SW 1271 (cell line): Measurements from ENCODE around the gene SHISAL2A.

Source experiments
- DNase-seq, 2 experiments: peaks; one replicate each; lab custom pipeline; 2025; lab: John Stamatoyannopoulos, UW

The SHISAL2A gene

GRCh38 chr1:52621950-52622349 lies 11.0 kb upstream of the SHISAL2A start:
- no peak for DNase-seq

DNA sequence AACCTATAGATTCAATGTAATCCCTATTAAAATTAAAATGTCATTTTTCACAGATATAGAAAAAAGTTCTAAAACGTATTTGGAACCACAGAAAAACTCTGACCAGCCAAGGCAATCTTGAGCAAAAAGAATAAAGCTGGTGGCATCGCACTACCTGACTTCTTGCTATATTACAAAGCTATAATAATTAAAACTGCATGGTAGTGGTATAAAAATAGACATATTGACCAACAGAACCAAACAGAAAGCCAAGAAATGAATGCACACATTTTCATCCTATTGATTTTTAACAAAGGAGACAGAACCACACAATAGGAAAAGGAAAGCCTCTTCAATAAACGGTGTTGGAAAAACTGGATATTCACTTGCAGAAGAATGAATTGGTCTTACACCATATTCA lies 9.2 kb upstream of the SHISAL2A start:
- DNase-seq: no peak

- no peak for DNase-seq
Measured at GRCh38 chr1:52627028-52627427, 5.9 kb upstream of the SHISAL2A start.

DNA sequence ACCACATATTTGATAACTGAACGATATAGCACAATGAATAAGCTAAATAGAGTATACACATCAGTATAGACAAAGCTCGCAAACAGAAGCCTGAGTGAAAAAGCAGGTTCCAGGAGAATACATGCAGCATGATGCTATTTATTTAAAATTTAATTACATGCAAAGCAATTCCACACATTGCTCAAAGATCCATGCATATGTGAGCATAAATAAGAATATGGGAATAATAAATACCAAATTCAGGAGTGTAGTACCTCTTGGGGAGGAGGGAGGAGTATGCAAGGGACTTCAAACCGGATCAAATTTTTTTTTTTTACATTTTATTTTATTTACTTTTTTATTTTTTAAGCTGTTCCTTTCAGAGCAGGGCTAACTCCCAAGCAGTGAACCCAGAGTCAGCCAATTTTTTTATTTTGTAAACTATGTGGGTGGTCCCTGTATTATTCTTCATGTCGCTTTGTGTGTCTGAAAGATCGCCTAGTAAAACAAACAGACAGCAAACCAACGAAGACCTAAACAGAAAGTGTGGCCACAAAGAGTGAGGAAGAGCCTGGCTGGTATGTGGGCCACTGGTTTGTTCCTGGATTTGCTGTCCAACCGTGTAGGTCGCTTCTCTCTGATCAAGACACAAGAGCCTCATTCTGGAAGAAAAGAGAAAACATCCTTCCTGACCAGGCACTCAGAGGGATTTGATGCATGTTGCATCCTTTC lies 4.2 kb upstream of the SHISAL2A start:
- no peak for DNase-seq

- DNase-seq: no peak
Measured at GRCh38 chr1:52629325-52629643, 3.7 kb upstream of the SHISAL2A start.

- DNase-seq: no peak
Measured at GRCh38 chr1:52629667-52630066, 3.3 kb upstream of the SHISAL2A start.

DNA sequence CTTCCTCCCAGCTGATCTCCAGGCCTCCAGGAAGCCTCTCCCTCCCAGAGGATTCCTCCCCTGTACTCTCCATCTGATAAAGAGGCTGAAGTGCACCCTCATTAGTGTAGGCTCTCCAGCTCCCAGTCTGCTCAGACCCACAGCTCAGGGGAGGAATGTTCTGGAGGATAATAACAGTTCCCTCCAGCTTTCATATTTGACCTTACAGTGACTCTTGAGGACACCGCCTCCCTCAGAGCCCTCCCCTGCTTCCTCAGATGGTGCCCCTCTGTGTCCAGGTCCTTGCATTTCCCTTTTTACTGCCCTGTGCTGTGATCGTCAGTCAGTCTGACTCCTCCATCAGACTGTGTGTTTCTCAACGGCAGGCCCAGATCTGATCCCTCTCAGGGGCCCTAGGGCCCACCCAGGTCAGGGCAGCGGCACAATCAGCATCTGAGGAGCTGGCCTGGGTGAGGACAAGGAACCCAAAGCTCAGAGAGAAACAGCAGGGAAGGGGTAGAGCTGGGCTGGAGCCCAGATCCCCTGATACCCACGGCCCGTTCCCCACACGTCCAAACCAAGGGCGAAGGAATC lies 1.1 kb upstream of the SHISAL2A start:
- DNase-seq: no peak

GRCh38 chr1:52633291-52633754 lies 355 bp downstream of the SHISAL2A start:
- no peak for DNase-seq

- no peak for DNase-seq
Measured at GRCh38 chr1:52634111-52634510, 1.1 kb downstream of the SHISAL2A start.

DNA sequence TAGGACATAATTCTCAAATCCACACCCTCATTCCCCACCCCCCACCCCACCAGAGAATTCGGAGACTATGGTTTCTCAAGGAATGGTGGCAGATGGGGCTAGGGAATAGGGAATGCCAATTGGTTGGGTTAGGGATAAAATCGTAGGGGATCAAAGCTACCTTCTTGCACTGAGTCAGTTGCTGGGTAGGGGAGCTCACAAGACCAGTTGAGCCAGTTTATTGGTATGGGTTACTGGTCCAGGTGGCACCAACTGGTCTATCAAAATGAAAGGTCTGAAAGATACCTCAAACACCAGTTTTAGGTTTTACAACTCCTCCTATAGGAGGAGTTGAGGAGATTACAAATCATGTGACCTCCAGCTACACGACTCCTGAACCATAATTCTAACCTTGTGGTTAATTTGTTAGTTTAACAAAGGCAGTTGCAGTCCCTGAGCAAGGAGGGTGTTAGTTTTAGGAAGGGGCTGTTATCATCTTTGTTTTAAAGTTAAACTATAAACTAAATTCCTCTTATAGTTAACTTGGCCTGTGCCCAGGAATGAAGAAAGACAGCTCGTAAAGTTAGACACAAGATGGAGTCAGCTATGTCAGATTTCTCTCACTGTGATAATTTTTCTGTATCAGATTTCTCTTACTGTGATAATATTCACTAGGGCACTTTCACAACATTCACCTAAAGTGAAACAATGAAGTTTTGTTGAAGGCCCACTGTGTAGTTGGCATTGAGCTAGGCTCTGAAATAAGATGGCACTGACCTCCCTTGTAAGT lies 2.5 kb downstream of the SHISAL2A start:
- no peak for DNase-seq

DNA sequence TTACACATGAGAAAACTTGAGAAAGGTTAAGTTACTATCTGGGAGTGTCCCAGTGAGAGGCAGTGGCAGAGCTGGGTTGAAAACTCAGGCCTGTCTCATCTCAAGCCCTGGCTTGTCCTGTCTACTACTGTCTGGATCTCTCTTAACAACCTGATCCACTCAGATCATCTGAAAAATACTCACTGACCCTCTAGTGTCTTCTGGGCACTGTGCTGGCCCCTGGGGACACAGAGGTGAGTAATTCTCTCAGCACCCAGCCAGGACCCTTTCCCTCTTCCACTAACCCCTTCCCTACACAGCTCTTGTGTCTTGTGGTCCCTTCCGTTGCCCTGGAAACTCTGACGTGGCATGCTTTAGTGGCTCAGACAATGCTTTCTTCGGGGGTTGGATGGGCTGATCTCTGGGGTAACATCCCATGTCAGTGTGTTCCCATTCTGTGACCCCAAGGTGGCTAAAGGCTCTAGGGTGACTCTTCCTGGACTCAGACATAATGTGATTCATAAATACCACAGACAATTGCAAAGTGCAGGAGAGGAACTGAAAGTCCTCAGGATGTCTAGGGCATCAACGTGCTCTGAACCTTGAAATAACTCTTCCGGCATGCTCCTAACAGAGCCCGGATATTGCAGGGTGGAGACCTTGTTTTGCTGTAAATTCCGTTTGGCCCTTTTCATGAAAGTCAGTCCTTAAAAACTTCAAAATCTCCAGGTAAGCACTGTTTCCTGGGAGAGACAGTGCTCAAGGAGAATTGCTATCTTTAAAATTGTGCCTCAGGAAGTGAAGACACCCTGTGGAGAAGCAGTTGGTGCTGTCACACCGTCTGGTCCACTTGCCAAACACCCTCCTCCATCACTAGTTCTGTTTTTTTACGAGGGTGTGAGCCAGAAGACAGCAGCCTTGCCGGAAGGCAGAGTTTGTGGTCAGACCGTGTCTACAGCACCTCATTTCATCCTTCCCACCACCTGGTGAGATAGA lies 4.0 kb downstream of the SHISAL2A start:
- no peak for DNase-seq

- DNase-seq: no peak
Measured at GRCh38 chr1:52637946-52638345, 5.0 kb downstream of the SHISAL2A start.

DNA sequence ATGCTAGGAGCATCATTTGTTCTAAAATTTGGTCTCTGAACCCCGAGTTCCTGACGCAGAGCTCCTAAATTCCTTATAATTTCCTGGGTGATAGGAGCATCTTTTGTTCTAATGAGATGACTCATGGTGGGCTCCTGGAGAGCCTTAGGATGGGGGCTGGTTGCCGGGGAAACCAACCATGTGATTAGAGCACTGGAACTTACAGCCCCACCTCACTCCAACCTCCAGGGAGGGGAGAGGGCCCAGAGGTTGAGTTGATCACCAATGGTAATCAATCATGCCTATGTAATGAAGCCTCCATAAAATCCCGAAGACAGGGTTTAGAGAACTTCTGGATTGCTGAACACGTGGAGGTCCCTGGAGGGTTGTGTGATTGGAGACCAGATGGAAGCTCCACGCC lies 7.7 kb downstream of the SHISAL2A start:
- DNase-seq: no peak

- DNase-seq: no peak
Measured at GRCh38 chr1:52641307-52641706, 8.3 kb downstream of the SHISAL2A start.

DNA sequence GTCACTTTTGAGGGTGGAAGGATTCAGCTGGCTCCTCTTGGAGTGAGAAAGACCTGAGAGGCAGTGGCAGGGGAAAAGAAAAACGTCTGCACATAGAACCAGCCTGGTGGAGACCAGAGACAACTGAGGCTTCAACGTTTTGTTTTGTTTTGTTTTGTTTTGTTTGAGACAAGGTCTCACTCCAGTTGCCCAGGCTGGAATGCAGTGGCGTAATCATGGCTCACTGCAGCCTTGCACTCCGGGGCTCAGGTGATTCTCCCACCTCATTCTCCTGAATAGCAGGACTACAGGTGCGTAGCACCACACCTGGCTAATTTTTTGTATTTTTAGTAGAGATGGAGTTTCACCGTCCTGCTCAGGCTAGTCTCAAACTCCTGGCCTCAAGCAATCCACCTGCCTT lies 12.3 kb downstream of the SHISAL2A start:
- DNase-seq: no peak

DNA sequence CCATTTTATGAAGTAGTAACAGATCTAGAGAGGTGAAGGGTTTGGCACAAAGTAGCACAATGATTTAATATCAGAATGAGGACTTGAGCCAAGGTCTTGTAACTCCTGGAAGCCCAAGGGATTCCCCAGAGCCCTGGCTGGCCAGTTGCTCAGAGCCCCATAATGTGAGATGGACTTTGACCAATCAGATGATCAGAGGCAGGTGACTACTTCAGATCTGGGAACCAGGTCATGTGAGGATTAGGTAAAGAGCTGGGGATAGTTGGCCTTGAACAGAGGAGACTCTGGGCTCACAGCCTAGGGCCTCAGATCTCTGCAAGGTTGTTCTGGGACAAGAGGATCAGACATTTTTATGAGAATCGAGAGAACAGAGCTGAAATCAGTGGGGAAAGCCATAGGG lies 18.9 kb downstream of the SHISAL2A start:
- no peak for DNase-seq

DNA sequence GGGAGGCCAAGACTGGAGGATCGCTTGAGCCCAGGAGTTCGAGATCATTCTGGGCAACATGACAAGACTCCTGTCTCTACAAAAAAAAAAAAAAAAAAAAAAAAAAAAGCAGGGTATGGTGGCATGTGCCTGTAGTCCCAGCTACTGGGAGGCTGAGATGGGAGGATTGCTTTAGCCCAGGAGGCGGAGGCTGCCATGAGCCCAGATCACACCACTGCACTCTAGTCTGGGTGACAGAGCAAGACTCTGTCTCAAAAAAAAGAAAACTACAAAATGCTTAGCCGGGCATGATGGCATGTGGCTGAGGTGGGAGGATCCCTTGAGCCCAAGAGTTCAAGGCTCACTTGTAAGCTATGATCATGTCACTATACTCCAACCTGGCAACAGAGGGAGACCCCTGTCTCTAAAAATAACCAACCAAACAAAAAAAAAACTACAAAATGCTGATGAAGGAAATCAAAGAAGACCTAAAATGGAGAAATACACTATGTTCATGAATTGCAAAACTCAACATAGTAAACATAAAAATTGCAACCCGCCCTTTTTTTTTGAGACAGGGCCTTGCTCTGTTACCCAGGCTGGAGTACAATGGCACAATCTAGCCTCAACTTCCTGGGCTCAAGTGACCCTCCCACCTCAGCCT lies 20.4 kb downstream of the SHISAL2A start:
- DNase-seq: no peak

GRCh38 chr1:52654063-52654462 lies 21.1 kb downstream of the SHISAL2A start:
- no peak for DNase-seq

DNA sequence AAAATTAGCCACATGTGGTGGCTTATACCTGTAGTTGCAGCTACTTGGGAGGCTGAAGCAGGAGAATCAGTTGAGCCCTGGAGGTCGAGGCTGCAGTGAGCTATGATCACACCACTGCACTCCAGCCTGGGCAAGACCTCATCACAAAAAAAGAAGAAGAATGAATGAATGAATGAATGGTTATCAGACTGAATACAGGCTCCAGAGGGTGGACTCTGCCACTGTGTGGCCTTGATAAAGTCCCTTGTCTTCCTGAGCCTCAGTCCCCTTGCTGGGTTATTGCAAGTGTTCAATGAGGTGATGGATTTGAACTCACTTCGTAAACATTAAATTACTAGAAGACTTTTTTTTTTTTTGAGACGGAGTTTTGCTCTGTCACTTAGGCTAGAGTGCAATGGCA lies 24.7 kb downstream of the SHISAL2A start:
- no peak for DNase-seq

GRCh38 chr1:52658795-52659194 lies 25.8 kb downstream of the SHISAL2A start:
- DNase-seq: no peak

- no peak for DNase-seq
Measured at GRCh38 chr1:52659356-52659755, 26.4 kb downstream of the SHISAL2A start.
